ENCODE data around the gene IL3.

IL3 gene

GRCh38 chr5:132024117-132024435 lies 36.4 kb upstream of the IL3 start:
- Histone ChIP-seq H3K27me3 (peaks cover 56% of the 10 kb centered on the region), H3K36me3 (no peaks in the 10 kb centered on the region), H3K27ac (no peak overlapping the region), H3K4me3 (ENCODE audit: low read depth in 1 of 2, low read length in 1 of 2) (no peak overlapping the region), H3K4me1 (ENCODE audit: control insufficient read depth in 1 of 2, insufficient read depth in 1 of 2, low read depth in 1 of 2, low read length in 1 of 2) (no peaks in the 10 kb centered on the region), H3K9me3 (no peaks in the 10 kb centered on the region)
- TF ChIP-seq CTCF (IDR thresholded peaks at IDR 0.05) = no peak

- peaks cover 48% of the 10 kb centered on the region for H3K27me3 ChIP-seq
- H3K4me3 ChIP-seq (ENCODE audit: low read depth in 1 of 2, low read length in 1 of 2) = no peak overlapping the region
- H3K36me3 ChIP-seq = no peaks in the 10 kb centered on the region
- no peaks in the 10 kb centered on the region for H3K4me1 ChIP-seq (ENCODE audit: control insufficient read depth in 1 of 2, insufficient read depth in 1 of 2, low read depth in 1 of 2, low read length in 1 of 2)
- no peaks in the 10 kb centered on the region for H3K9me3 ChIP-seq
- TF ChIP-seq CTCF (IDR thresholded peaks at IDR 0.05) = no peak
- no peak overlapping the region for H3K27ac ChIP-seq
Observed at GRCh38 chr5:132024789-132025402, 35.6 kb upstream of the IL3 start.

GRCh38 chr5:132025403-132025971 lies 35.0 kb upstream of the IL3 start:
- Histone ChIP-seq H3K27ac (no peak overlapping the region), H3K9me3 (no peaks in the 10 kb centered on the region), H3K27me3 (peaks cover 42% of the 10 kb centered on the region), H3K4me3 (ENCODE audit: low read depth in 1 of 2, low read length in 1 of 2) (no peak overlapping the region), H3K36me3 (no peaks in the 10 kb centered on the region), H3K4me1 (ENCODE audit: control insufficient read depth in 1 of 2, insufficient read depth in 1 of 2, low read depth in 1 of 2, low read length in 1 of 2) (no peaks in the 10 kb centered on the region)
- no peak for TF ChIP-seq CTCF (IDR thresholded peaks at IDR 0.05)

GRCh38 chr5:132026516-132027008 lies 33.9 kb upstream of the IL3 start:
- no peaks in the 10 kb centered on the region for H3K4me1 ChIP-seq (ENCODE audit: control insufficient read depth in 1 of 2, insufficient read depth in 1 of 2, low read depth in 1 of 2, low read length in 1 of 2)
- no peaks in the 10 kb centered on the region for H3K36me3 ChIP-seq
- no peak overlapping the region for H3K4me3 ChIP-seq (ENCODE audit: low read depth in 1 of 2, low read length in 1 of 2)
- H3K27me3 ChIP-seq = peaks cover 33% of the 10 kb centered on the region
- no peak overlapping the region for H3K27ac ChIP-seq
- H3K9me3 ChIP-seq = no peaks in the 10 kb centered on the region
- no peak for TF ChIP-seq CTCF (IDR thresholded peaks at IDR 0.05)

- Histone ChIP-seq H3K9me3 (no peaks in the 10 kb centered on the region), H3K27me3 (peaks cover 31% of the 10 kb centered on the region)
- TF ChIP-seq CTCF (IDR thresholded peaks at IDR 0.05) = no peak
Observed at GRCh38 chr5:132027027-132027426, 33.4 kb upstream of the IL3 start.

More at GRCh38 chr5:132027027-132027426, 33.4 kb upstream of the IL3 start:
- H3K36me3 ChIP-seq = no peaks in the 10 kb centered on the region
- H3K4me3 ChIP-seq (ENCODE audit: low read depth in 1 of 2, low read length in 1 of 2) = no peak overlapping the region
- H3K4me1 ChIP-seq (ENCODE audit: control insufficient read depth in 1 of 2, insufficient read depth in 1 of 2, low read depth in 1 of 2, low read length in 1 of 2) = no peaks in the 10 kb centered on the region
- H3K27ac ChIP-seq = no peak overlapping the region
